AG10803 (cell line): Measurements from ENCODE around the gene MATCAP1.
A peak's percentile ranks its signal among the peaks of the same experiment; 100 is the strongest.

Experiments
- DNase-seq: peaks from one replicate; pipeline ENCODE4 v3.0.0; 2010; ENCODE audit warnings: low read depth
- H3K4me3 ChIP-seq: 2 replicates; pipeline ENCODE4 v1.5.1; 2011; ENCODE audit warnings: mild to moderate bottlenecking, low read length, control low read depth
- TF ChIP-seq, protein P1 (sequence below): conservative IDR thresholded peaks from 2 replicates; pipeline ENCODE4 v1.5.1; 2011; ENCODE audit warnings: mild to moderate bottlenecking, low read length, control low read depth, inconsistent platforms

The MATCAP1 gene

DNA sequence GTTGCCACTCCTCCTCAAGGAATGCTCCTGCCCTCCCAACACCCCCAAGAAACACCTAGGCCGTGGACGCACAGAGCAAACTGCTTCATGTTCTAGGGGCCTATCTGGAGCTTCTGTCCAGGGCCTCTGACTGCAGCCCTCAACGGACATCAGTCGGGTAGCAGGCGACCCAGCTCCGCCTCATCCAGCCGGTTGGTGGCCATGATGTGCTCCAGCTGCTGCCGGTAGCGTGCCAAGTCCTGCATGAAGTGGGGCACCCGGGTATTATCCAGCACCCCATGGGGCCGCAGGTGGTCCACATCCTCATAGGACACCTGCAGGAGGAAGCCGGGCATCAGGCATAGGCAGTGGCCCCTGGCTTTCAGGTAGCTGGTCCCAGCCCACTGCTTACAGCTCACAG lies 7.1 kb downstream of the MATCAP1 start:
- H3K4me3 ChIP-seq, result no peak overlapping the region
- DNase-seq, result no peak
- TF ChIP-seq, protein P1, sequence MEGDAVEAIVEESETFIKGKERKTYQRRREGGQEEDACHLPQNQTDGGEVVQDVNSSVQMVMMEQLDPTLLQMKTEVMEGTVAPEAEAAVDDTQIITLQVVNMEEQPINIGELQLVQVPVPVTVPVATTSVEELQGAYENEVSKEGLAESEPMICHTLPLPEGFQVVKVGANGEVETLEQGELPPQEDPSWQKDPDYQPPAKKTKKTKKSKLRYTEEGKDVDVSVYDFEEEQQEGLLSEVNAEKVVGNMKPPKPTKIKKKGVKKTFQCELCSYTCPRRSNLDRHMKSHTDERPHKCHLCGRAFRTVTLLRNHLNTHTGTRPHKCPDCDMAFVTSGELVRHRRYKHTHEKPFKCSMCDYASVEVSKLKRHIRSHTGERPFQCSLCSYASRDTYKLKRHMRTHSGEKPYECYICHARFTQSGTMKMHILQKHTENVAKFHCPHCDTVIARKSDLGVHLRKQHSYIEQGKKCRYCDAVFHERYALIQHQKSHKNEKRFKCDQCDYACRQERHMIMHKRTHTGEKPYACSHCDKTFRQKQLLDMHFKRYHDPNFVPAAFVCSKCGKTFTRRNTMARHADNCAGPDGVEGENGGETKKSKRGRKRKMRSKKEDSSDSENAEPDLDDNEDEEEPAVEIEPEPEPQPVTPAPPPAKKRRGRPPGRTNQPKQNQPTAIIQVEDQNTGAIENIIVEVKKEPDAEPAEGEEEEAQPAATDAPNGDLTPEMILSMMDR, result no peak

DNA sequence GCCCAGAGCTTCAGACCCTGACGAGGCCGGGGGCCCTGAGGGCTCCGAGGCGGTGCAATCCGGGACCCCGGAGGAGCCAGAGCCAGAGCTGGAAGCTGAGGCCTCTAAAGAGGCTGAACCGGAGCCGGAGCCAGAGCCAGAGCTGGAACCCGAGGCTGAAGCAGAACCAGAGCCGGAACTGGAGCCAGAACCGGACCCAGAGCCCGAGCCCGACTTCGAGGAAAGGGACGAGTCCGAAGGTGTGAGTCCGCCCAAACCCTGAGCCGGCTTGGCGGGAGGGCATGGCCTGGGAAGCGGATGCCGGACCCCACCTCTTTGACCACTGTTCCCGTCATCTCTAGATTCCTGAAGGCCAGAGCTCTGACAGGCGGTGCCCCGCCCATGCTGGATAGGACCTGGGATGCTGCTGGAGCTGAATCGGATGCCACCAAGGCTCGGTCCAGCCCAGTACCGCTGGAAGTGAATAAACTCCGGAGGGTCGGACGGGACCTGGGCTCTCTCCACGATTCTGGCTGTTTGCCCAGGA lies 9.0 kb downstream of the MATCAP1 start:
- peak overlapping the region; percentile 59; the same call in 1 of the 2 replicates for H3K4me3 ChIP-seq
- TF ChIP-seq, protein P1, result no peak
- no peak for DNase-seq

DNA sequence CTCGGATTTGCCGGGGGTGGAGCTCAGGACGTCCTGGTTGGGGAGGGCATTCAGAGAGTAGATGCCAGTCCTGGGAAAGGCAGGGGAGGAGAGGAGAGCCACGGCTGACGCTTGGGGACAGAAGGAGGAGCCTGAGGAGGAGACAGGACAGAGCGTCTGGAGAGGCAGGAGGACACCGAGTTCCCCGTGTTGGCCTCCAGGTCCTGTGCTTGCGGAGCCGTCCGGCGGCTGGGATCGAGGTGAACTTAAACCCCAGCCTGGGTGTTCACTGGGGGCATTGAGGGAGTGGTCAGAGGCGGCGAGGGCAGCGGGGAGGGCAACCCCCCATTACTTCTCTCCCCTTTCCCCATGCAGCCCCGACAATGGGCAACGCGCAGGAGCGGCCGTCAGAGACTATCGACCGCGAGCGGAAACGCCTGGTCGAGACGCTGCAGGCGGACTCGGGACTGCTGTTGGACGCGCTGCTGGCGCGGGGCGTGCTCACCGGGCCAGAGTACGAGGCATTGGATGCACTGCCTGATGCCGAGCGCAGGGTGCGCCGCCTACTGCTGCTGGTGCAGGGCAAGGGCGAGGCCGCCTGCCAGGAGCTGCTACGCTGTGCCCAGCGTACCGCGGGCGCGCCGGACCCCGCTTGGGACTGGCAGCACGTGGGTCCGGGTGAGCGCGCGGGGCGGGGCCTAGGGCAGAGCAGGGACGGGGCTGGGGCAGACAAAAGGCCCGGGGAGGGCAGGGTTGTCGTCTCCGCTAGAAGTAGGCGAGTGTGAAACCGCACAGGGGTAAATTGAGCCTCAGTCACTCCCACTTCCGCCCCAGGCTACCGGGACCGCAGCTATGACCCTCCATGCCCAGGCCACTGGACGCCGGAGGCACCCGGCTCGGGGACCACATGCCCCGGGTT lies 9.7 kb downstream of the MATCAP1 start:
- TF ChIP-seq, protein P1, result peak; percentile 26; the same call in 1 of the 2 replicates
- peak overlapping the region; percentile 59 for H3K4me3 ChIP-seq
- DNase-seq, result peak; percentile 81

DNA sequence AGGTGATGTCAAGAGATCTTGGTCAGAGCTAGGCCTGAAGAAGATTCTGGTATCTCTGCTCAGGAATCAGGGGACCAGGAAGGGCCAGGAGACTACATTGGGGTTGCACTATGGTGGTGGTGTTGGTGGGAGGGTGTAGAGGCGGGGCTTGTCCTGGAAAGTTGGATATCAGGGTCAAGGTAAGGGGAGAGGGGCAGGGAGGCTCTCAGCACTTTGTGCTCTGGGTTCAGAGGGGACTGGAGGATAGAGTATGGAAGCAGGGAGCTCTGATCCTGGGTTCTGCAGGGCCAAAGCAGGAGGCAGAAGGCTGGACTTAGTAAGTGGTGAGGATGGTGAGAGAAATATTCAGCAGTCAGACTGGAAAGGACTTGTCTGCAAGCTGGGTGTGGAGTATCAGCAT lies 10.4 kb downstream of the MATCAP1 start:
- peak overlapping the region; percentile 59 for H3K4me3 ChIP-seq
- TF ChIP-seq, protein P1, result no peak
- no peak for DNase-seq

DNA sequence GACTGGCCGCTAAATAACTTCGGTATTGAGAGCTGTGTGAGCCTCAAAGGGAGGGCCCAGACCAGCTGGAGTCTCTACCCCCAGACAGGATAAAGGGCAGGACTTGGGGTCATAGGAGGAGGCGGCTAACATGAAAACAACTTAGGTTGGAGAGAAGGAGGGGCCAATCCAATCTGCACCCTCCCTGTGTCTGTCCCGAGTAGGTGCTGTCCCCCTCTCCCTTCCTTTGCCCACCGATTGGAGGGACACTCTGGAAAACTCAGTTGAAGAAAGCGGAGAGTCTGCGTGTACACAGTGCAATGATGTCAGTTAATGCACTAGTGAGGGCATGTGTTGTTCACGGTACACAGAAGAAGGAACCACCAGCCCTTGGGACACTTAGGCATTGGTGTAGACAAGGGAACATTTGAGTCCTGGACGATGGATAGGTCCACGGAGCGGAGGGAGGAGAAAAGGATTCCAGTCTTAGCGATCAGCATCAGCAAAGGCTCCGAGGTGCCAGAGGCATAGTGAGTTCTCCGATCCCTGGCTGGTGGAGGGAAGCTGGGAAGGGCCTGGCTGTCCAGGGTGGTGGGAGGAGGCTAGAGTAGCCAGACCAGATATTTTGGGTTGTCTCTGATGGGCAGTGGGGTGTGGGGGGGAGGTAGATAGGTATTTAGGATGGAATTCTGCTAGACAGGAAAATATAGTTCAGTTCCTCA lies 12.7 kb downstream of the MATCAP1 start:
- TF ChIP-seq, protein P1, result no peak
- peak; percentile 45 for DNase-seq
- peak overlapping the region; percentile 65 for H3K4me3 ChIP-seq

DNA sequence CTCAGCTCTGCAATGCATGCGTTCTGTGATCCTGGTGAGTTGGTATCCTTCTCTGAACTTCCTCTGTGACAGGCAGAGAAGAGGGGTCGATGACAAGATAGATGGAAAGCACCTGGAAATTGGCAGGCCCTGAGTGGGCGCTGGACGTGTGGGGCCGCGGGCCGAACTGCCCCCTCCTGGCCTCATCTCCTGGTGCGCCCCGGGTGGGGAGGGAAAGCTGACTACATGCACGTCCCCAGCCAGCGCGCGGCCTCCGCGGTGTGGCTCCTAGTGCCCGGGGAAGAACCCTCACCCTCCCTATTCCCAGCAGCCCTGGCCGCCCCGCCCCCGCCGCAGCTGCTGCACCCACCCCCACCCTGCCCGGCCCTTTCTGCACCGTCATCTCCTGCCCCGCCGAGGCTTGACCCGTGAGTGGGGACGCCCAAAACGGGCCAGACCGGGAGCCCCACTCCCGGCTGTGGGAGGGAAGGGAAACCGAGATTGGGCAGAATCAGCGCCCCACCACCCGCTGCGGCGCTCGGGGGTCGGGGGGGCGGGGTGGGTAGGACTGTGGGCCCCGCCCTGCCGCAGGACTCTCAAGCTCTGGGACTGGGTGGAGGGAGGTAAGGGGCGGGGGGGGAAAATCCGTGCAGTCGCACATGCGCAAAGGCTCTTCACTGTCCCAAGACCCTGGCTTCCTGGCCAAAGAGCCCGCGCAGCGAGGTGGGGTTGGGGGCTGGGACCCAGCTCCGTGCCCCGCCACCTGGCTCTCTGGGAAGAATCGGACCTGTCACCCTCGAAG lies 13.4 kb downstream of the MATCAP1 start, which contains the start of gene NOL3:
NOL3 (plus strand) TSS at position 371 of the 781 bp plus-strand sequence.
- peak; percentile 81 for DNase-seq

More for the DNA sequence above, 13.4 kb downstream of the MATCAP1 start, which contains the start of gene NOL3:
- H3K4me3 ChIP-seq, result peak within 1 kb of the TSS; percentile 65
- TF ChIP-seq, protein P1, result 0 out of 2 replicates have a peak, but pooled peaks have one; percentile 2
